Body of pancreas (tissue), 4 donors: ENCODE results near the gene CNTN2.

Experiments
- POLR2A ChIP-seq, 3 donors: fragments of 450-650 bp; IDR thresholded peaks; one replicate each; pipeline ENCODE4 v1.6.1; 2016; ENCODE audit warnings: antibody characterized with exemption in 3 of 3, mild to moderate bottlenecking in 2 of 3
- TF ChIP-seq, protein P1 (sequence below), 7 experiments: fragments of 450-650 bp in 4 of 7; fragments of 200-600 bp in 3 of 7; sonication (generic) in 3 of 7; IDR thresholded peaks; one replicate each; pipeline ENCODE4 v1.5.1; 2016 to 2019; ENCODE audit warnings: antibody characterized with exemption in 7 of 7

DNA sequence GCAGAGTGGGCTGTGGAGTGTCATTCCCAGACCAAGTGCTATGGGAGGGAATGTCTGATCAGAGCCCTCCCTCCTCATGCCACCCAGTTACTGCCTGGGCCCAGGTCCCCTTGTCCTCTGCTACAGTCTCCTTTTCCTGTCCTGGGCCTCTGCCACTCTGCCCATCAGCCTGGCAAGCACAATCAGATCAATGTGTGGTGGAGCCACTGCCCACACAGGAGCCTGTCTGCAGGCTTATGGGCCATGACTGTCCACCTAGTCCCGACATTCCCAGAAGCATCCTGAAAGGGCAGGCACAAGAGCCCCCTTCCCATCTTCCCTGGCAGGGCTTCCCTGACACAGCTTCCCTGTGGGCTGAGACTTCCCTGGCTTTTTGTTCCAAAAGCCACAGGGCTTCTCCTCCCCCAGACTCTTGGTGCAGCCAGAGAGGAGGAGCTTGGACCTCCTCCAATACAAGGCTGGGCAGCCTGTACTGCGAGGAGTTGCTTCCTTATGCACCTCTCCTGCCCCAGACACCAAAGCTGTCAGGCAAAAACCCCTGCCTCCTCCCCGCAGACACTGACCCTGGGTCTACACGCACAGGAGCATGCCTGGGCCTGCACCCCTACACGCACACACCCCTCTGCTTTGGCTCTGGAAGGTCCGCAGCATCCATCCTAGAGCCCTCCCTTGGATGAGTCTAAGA is 29.2 kb upstream of the CNTN2 start:
- TF ChIP-seq, protein P1, sequence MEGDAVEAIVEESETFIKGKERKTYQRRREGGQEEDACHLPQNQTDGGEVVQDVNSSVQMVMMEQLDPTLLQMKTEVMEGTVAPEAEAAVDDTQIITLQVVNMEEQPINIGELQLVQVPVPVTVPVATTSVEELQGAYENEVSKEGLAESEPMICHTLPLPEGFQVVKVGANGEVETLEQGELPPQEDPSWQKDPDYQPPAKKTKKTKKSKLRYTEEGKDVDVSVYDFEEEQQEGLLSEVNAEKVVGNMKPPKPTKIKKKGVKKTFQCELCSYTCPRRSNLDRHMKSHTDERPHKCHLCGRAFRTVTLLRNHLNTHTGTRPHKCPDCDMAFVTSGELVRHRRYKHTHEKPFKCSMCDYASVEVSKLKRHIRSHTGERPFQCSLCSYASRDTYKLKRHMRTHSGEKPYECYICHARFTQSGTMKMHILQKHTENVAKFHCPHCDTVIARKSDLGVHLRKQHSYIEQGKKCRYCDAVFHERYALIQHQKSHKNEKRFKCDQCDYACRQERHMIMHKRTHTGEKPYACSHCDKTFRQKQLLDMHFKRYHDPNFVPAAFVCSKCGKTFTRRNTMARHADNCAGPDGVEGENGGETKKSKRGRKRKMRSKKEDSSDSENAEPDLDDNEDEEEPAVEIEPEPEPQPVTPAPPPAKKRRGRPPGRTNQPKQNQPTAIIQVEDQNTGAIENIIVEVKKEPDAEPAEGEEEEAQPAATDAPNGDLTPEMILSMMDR (IDR thresholded peaks at IDR 0.05), result no peak
- TF ChIP-seq POLR2A (IDR thresholded peaks at IDR 0.05), result no peak
